Fibroblast of the aortic adventitia (primary cell): ENCODE measurements around the gene EPN2. TPM values are rescaled to one million over a fixed set of nuclear protein-coding genes. Genes with fewer than 3 reads are reported as not detected.
A peak's percentile ranks its signal among the peaks of the same experiment; 100 is the strongest.

Source experiments
- DNase-seq: peaks from one replicate; pipeline ENCODE4 v3.0.0-alpha.2; 2010; ENCODE audit warnings: low read depth
- H3K4me3 ChIP-seq: 2 replicates; pipeline ENCODE4 v1.5.1; 2011; ENCODE audit warnings: low read depth, mild to moderate bottlenecking, control low read depth, low read length, moderate library complexity
- total RNA-seq: library from RNA; depleted of rRNA; stranded (reverse); fragments of >200 nt; gene quantifications from 2 replicates; pipeline ENCODE4 v1.2.3, GENCODE V29; 2012; ENCODE audit warnings: low replicate concordance
- TF ChIP-seq, protein P1 (sequence below): IDR thresholded peaks from 2 replicates; pipeline ENCODE4 v1.5.1; 2011; ENCODE audit warnings: mild to moderate bottlenecking, low read length, control low read depth, inconsistent platforms; ENCODE audit not compliant: insufficient read depth

EPN2 gene
- total RNA-seq, 1 donor, result 30.7 TPM

DNA sequence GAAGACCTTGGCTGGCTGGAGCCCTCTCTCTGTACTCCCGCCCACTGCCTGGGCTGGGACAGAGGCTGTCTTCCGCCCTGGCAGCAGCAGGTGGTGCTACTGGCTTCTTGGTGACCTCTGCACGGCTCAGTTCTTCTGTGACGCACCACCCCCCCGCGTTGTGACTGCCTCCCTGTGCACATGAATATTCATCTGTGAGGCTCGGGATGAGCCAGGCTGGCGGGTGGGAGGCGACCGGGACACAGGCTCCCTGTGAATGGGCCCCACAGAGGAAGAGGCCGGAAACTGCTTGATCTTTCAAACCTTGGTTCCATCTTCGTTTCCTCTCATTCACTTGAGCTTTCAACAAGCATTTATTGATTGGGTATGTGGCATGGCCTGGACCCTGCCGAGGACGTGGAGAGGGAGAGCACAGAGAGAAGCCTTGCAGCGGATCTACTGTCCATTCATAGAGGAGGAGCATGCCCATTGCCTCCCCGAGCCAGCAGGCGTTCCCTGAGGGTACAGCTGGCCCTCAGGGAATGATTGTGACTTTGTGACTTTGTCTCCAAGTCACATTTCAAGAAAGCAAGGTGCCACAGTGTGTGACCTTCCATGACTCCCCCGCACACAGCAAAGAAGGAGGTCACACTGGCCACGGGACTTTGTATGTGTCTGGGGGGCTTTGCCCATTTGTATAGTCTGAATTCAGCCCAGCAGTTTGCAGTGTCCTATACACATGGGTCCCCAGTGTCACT lies 80.4 kb downstream of the EPN2 start:
- peak; percentile 40 for DNase-seq
- TF ChIP-seq, protein P1, sequence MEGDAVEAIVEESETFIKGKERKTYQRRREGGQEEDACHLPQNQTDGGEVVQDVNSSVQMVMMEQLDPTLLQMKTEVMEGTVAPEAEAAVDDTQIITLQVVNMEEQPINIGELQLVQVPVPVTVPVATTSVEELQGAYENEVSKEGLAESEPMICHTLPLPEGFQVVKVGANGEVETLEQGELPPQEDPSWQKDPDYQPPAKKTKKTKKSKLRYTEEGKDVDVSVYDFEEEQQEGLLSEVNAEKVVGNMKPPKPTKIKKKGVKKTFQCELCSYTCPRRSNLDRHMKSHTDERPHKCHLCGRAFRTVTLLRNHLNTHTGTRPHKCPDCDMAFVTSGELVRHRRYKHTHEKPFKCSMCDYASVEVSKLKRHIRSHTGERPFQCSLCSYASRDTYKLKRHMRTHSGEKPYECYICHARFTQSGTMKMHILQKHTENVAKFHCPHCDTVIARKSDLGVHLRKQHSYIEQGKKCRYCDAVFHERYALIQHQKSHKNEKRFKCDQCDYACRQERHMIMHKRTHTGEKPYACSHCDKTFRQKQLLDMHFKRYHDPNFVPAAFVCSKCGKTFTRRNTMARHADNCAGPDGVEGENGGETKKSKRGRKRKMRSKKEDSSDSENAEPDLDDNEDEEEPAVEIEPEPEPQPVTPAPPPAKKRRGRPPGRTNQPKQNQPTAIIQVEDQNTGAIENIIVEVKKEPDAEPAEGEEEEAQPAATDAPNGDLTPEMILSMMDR, result no peak
- H3K4me3 ChIP-seq, result no peak overlapping the region

DNA sequence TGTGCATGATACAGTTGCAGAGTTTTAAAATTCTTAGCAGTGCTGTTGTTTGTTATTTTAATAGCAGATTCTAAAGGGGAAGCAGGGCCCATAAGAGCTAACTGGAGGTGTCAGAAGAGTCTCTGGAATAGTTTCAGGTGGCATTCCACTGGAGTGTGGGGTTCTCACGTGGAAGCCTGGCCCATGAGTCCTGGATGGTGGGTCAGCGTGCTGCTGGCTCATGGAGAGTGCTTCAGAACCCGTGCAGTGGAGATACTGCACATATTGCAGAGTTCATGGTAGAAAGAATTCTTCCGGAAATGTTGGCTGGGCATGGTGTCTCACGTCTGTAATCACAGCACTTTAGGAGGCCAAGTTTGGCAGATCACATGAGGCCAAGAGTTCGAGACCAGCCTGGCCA lies 81.4 kb downstream of the EPN2 start:
- TF ChIP-seq, protein P1, result no peak
- DNase-seq, result no peak
- no peak overlapping the region for H3K4me3 ChIP-seq

DNA sequence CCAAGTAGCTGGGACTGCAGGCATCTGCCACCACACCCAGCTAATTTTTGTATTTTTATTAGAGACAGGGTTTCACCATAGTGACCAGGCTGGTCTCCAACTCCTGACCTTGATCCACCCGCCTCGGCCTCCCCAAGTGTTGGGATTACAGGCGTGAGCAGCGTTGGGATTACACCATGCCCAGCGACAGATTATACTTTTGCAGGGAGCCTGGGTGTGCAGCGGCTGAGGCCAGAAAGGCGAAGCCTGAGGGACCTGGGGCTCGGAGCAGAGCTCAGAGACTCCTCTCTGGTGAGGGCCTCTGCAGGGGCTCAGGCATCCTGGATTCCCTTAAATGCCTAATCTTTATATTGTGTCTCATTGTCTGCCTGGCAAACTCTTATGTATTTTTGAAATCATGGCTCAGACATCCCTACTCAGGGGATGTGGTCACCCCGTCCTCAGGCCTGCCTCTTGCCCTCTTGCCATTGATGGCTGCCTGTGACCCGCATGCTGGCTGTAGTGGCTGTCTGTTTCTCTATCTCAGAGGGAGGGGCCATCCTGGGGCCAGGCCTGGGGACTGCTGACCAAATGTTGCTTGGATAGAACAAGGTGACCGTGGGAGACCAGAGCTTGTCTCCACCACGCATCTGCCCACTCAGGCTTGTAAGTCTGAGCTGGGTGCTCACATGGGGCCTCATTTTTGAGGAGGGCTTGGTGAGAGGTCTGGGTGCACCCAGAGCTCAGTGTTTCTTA lies 82.8 kb downstream of the EPN2 start:
- no peak overlapping the region for H3K4me3 ChIP-seq
- no peak for DNase-seq
- TF ChIP-seq, protein P1, result no peak

DNA sequence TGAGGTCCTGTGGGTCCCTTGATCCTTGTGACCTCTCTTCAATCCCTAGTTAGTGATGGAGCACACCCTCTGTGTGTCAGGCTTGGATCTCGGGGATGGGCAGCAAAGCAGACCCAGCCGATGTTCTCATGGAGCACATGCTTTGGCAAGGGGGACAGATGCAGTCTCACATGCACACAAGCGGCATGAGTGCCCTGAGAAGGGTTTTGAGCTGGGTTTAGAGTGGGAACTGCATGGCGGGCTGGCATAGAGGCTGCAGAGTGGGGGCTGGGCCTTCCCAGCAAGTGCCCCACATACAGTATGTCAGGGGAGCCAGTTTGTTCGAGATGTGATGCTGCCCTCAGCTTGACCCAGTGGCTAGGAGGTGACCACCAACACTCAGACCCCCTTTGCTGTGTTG lies 83.7 kb downstream of the EPN2 start:
- TF ChIP-seq, protein P1, result no peak
- no peak overlapping the region for H3K4me3 ChIP-seq

DNA sequence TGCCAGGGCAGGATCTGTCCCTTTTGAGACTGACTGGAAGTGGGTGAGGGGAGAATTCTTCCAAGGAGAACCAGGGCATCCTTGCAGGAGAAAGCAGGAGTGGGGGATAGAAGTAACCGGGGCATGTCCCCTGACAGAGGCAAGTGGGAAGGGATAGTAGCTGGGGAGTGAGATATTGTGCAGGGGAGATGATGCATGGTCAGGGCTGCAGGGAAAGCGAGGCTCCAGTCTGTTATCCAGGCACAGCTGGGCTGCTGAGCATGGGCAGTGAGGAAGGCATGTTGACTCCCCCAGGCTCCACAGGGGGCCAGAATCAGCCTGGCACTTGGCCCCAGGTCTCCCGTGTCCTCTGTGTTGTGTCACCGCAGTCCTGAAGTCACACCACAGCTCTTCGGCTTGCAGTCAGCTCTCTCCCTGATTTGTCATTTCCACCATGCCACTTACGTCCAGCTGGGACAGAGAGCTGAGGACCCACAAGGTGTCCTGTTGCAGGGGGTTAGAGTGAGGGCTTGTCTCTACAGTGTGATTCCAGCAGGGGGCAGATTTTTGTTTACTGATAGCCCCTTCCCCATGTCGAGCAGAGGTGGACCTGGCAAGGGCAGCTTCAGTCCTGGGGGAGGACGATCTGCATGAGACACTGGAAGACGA lies 84.4 kb downstream of the EPN2 start:
- TF ChIP-seq, protein P1, result peak; percentile 8
- DNase-seq, result no peak
- H3K4me3 ChIP-seq, result no peak overlapping the region

More for the DNA sequence above, 83.7 kb downstream of the EPN2 start:
- no peak for DNase-seq

DNA sequence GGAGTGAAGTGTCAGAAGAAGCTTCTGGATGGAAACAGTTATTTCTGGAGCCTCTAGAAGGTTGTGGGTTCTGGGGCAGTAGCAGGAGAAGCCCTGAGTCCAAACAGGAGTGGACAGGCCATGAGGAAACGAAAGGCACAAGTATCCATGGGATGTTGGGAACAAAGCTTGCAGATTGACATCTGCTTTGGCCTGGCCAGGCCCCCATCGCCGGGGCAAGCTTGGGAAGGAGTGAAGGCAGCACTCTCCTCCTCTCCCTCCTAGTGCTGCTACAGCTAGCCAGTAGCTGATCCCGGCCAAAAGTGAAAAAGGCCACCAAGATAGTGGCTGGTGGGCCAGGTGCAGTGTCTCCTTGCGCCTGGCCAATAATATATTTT lies 85.0 kb downstream of the EPN2 start:
- DNase-seq, result no peak
- H3K4me3 ChIP-seq, result no peak overlapping the region
- TF ChIP-seq, protein P1, result no peak
